ENCODE measurements around the gene HMGCLL1. TPM values are rescaled to one million over a fixed set of nuclear protein-coding genes. Genes with fewer than 3 reads are reported as not detected.

The HMGCLL1 gene
- total RNA-seq, 4 donors from 2014 or later: 0.58 to 9.5 (median 1.5) TPM; not detected in 1

- TF ChIP-seq POLR2A (IDR thresholded peaks at IDR 0.05) (no peak), CTCF (IDR thresholded peaks at IDR 0.05) (no peak)
Measured at GRCh38 chr6:55490871-55491270, 88.1 kb downstream of the HMGCLL1 start.

GRCh38 chr6:55474382-55474781 lies 104.6 kb downstream of the HMGCLL1 start:
- Histone ChIP-seq H3K27ac (no peak overlapping the region), H3K9me3 (no peaks in the 10 kb centered on the region), H3K4me3 (no peak overlapping the region), H3K36me3 (no peaks in the 10 kb centered on the region), H3K4me1 (no peaks in the 10 kb centered on the region), H3K27me3 (no peaks in the 10 kb centered on the region)
- intact Hi-C loops (cut with DNase I; ENCODE audit: low total_unique reads): no loop called here
- DNase-seq: no peak
- TF ChIP-seq CTCF (IDR thresholded peaks at IDR 0.05): no peak
- TF ChIP-seq POLR2A (IDR thresholded peaks at IDR 0.05): no peak

More at GRCh38 chr6:55490871-55491270, 88.1 kb downstream of the HMGCLL1 start:
- no peak for DNase-seq
- H3K9me3 ChIP-seq: no peaks in the 10 kb centered on the region
- H3K4me1 ChIP-seq: no peaks in the 10 kb centered on the region
- no peak overlapping the region for H3K27ac ChIP-seq
- H3K27me3 ChIP-seq: no peaks in the 10 kb centered on the region
- H3K36me3 ChIP-seq: no peaks in the 10 kb centered on the region
- no peak overlapping the region for H3K4me3 ChIP-seq
- intact Hi-C loops (cut with DNase I; ENCODE audit: low total_unique reads): no loop called here

GRCh38 chr6:55473722-55474121 lies 105.3 kb downstream of the HMGCLL1 start:
- intact Hi-C loops (cut with DNase I; ENCODE audit: low total_unique reads): no loop called here
- no peak for DNase-seq
- no peaks in the 10 kb centered on the region for H3K36me3 ChIP-seq

GRCh38 chr6:55469951-55470366 lies 109.0 kb downstream of the HMGCLL1 start:
- intact Hi-C loops (cut with DNase I; ENCODE audit: low total_unique reads): no loop called here
- H3K4me3 ChIP-seq: no peak overlapping the region
- H3K27me3 ChIP-seq: no peaks in the 10 kb centered on the region
- no peak for DNase-seq
- H3K9me3 ChIP-seq: no peaks in the 10 kb centered on the region
- H3K36me3 ChIP-seq: no peaks in the 10 kb centered on the region
- no peak overlapping the region for H3K27ac ChIP-seq
- TF ChIP-seq CTCF (IDR thresholded peaks at IDR 0.05): no peak
- no peak for TF ChIP-seq POLR2A (IDR thresholded peaks at IDR 0.05)
- H3K4me1 ChIP-seq: no peaks in the 10 kb centered on the region

More at GRCh38 chr6:55473722-55474121, 105.3 kb downstream of the HMGCLL1 start:
- no peak overlapping the region for H3K27ac ChIP-seq
- no peaks in the 10 kb centered on the region for H3K9me3 ChIP-seq
- TF ChIP-seq POLR2A (IDR thresholded peaks at IDR 0.05) (no peak), CTCF (IDR thresholded peaks at IDR 0.05) (no peak)
- no peaks in the 10 kb centered on the region for H3K27me3 ChIP-seq
- H3K4me3 ChIP-seq: no peak overlapping the region
- no peaks in the 10 kb centered on the region for H3K4me1 ChIP-seq

GRCh38 chr6:55456016-55456415 lies 123.0 kb downstream of the HMGCLL1 start:
- TF ChIP-seq POLR2A (IDR thresholded peaks at IDR 0.05) (no peak), CTCF (IDR thresholded peaks at IDR 0.05) (no peak)
- no peak for DNase-seq
- Histone ChIP-seq H3K4me3 (no peak overlapping the region), H3K27me3 (no peaks in the 10 kb centered on the region), H3K27ac (no peak overlapping the region), H3K9me3 (no peaks in the 10 kb centered on the region), H3K36me3 (no peaks in the 10 kb centered on the region), H3K4me1 (no peaks in the 10 kb centered on the region)
- intact Hi-C loops (cut with DNase I; ENCODE audit: low total_unique reads): no loop called here

Data from uterus (tissue), 4 donors.